VCaP (cell line): Measurements from ENCODE around the gene GPR152.

Experiments
- H3K27ac ChIP-seq: fragments of 450-650 bp; 2 replicates; pipeline ENCODE4 v1.5.1; 2017
- CTCF ChIP-seq: fragments of 450-650 bp; conservative IDR thresholded peaks from 2 replicates; pipeline ENCODE4 v1.5.1; 2017; ENCODE audit warnings: mild to moderate bottlenecking, moderate library complexity

The GPR152 gene

GRCh38 chr11:67455054-67455453, 2.5 kb upstream of the GPR152 start, which contains the start of gene CABP4:
Gene CABP4, plus strand, starts transcription at chr11:67455354. Its CDS starts 70 bp downstream, at chr11:67455424.
- no peak within 1 kb of the TSS for H3K27ac ChIP-seq
- no peak for TF ChIP-seq CTCF

- no peak overlapping the region for H3K27ac ChIP-seq
- no peak for TF ChIP-seq CTCF
These were observed 1.5 kb upstream of the GPR152 start for GRCh38 chr11:67453816-67454732.

DNA sequence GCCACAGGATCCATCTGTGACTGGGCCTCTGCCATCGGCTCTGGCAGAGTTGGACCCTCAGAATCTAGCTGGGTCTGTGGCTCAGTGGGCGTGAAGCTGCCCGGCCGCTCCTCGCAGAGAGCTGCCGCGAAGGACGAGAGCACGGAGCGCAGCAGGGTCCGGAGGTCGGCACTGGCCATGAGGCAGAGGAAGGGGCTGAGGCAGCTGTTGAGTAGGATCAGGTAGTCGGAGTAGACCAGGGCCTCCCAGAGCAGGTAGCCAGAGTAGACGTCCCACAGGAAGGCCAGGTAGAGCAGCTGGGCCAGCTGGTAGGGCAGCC, 912 bp downstream of the GPR152 start:
- no peak for TF ChIP-seq CTCF
- H3K27ac ChIP-seq: peak overlapping the region; percentile 72

DNA sequence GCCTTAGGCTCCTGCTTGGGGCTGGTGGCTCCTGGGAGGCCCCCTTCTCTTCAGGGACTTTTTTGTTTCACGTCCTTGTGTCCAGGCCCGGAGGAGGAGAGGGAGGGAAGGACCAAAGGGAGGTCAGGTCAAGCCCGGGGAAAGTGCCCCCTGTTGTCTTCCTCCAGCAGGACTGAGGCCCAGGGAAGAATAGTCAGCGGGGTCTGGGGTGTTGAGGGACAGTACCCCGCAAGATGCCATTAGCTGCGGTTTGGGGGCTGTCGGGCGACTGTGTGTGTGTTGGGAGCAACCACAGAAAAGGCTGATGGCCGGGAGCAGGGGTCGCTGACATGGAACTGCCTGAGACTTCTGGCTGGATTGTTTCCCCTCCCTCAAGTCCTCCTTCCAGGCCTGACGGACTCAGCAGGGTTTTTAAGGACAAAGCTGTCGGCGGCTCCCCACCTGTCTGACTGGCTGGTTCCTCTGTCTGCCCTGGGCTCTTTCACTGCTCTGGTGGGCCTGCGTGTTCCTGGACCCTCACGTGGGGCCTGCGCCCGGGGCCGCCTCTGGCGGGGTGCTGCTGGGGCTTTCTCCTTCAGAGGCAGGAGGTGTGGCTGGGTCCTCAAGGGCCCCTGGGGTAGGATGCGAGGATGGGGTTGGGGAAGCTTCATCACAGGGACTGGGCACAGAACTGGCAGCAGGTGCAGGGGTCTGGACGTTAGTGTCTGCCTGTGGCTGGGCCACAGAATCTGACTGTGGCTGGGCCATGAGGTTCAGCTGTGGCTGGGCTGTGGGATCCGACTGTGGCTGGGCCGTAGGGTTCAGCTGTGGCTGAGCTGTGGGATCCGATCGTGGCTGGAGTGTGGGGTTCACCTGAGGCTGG, 1.5 kb downstream of the GPR152 start:
- H3K27ac ChIP-seq: peak overlapping the region; percentile 72
- TF ChIP-seq CTCF: no peak

DNA sequence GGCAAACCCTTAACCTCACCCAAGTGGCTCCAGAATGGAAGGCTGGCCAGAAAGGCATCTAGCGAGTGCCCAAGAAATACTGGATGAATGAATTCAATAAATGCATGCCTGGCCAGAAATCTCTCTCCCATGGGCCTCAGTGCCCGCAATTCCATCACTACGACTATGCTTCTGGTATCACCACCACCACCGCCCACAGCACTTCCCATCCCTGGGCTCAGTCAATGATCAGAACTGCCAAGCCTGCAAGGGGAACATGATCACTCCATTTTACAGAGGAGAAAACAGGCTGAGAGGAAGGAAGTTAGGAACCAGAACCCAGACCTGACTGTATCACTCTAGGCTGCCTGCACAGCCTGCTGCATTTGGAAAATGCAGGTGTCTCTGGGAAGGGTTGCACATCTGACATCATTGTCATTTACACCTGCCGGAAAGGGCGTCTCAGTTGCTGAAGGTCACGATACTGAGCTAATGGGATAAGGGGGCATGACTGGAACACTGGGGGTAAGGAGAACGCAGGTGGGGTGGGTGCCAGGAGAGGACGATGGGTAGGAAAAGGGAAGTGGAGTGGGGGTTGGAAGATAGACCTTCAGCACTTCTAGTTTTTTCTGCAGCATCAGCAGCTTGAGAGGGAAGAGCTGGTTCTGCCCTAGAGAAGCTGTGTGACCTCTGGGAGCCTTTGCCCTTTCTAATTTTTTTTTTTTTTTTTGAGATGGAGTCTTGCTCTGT, 3.2 kb downstream of the GPR152 start:
- H3K27ac ChIP-seq: no peak overlapping the region
- no peak for TF ChIP-seq CTCF

- no peak overlapping the region for H3K27ac ChIP-seq
- no peak for TF ChIP-seq CTCF
These were observed 4.3 kb downstream of the GPR152 start for GRCh38 chr11:67448220-67448609.

- H3K27ac ChIP-seq: no peak overlapping the region
- TF ChIP-seq CTCF: no peak
These were observed 7.0 kb downstream of the GPR152 start for GRCh38 chr11:67445515-67445914.
